Hippocampal formation (tissue), 2 donors: ENCODE results near the gene WDR27.
"Not testable (repeated sequence)": the region's sequence is repeated elsewhere in the genome, so short reads cannot be mapped to it uniquely, and the experiment has no call there.

Experiments
- DNase-seq, 2 donors: peaks; one replicate each; lab custom pipeline; 2025; lab: John Stamatoyannopoulos, UW

Gene WDR27

GRCh38 chr6:169601129-169601528 lies 100.7 kb downstream of the WDR27 start:
- DNase-seq: not testable (repeated sequence)

- DNase-seq: no peak
These were observed 109.3 kb downstream of the WDR27 start for GRCh38 chr6:169592558-169592957.

- DNase-seq: no peak
These were observed 110.2 kb downstream of the WDR27 start for GRCh38 chr6:169591616-169592015.

- no peak for DNase-seq
These were observed 111.4 kb downstream of the WDR27 start for GRCh38 chr6:169590376-169590939.

GRCh38 chr6:169589699-169590257 lies 112.1 kb downstream of the WDR27 start:
- no peak for DNase-seq

- DNase-seq: no peak
These were observed 112.5 kb downstream of the WDR27 start for GRCh38 chr6:169589293-169589692.

- no peak for DNase-seq
These were observed 113.9 kb downstream of the WDR27 start for GRCh38 chr6:169587975-169588374.

- no peak for DNase-seq
These were observed 117.8 kb downstream of the WDR27 start for GRCh38 chr6:169583886-169584541.

GRCh38 chr6:169579407-169580111 lies 122.3 kb downstream of the WDR27 start:
- no peak for DNase-seq

GRCh38 chr6:169577974-169578373 lies 123.9 kb downstream of the WDR27 start:
- DNase-seq: no peak

GRCh38 chr6:169577236-169577635 lies 124.6 kb downstream of the WDR27 start:
- DNase-seq: no peak

GRCh38 chr6:169575821-169576220 lies 126.0 kb downstream of the WDR27 start:
- no peak for DNase-seq

GRCh38 chr6:169575365-169575764 lies 126.5 kb downstream of the WDR27 start:
- no peak for DNase-seq

- no peak for DNase-seq
These were observed 127.4 kb downstream of the WDR27 start for GRCh38 chr6:169574420-169574819.

- DNase-seq: no peak
These were observed 127.9 kb downstream of the WDR27 start for GRCh38 chr6:169573883-169574282.

- no peak for DNase-seq
These were observed 130.5 kb downstream of the WDR27 start for GRCh38 chr6:169571123-169571962.

- DNase-seq: no peak
These were observed 133.3 kb downstream of the WDR27 start for GRCh38 chr6:169568314-169569087.

- no peak for DNase-seq
These were observed 134.0 kb downstream of the WDR27 start for GRCh38 chr6:169567819-169568218.

- DNase-seq: no peak
These were observed 134.7 kb downstream of the WDR27 start for GRCh38 chr6:169566961-169567750.

- DNase-seq: no peak
These were observed 135.5 kb downstream of the WDR27 start for GRCh38 chr6:169566319-169566718.
